Activated naive CD8-positive, alpha-beta T cell (primary cell): ENCODE results near the gene SIX3.

ENCODE experiments used
- H3K27ac Mint-ChIP-seq: one replicate; pipeline ENCODE4 v1.8.0; 2021; ENCODE audit warnings: mixed read lengths
- H3K27me3 Mint-ChIP-seq: one replicate; pipeline ENCODE4 v1.8.0; 2021; ENCODE audit warnings: mixed read lengths
- H3K36me3 Mint-ChIP-seq: one replicate; pipeline ENCODE4 v1.8.0; 2021; ENCODE audit warnings: mixed read lengths
- H3K4me1 Mint-ChIP-seq: one replicate; pipeline ENCODE4 v1.8.0; 2021; ENCODE audit warnings: low read depth, mixed read lengths
- H3K4me3 Mint-ChIP-seq: one replicate; pipeline ENCODE4 v1.8.0; 2021; ENCODE audit warnings: mild to moderate bottlenecking, mixed read lengths
- H3K9me3 Mint-ChIP-seq: one replicate; pipeline ENCODE4 v1.8.0; 2021; ENCODE audit warnings: low read depth, mixed read lengths

SIX3 gene

DNA sequence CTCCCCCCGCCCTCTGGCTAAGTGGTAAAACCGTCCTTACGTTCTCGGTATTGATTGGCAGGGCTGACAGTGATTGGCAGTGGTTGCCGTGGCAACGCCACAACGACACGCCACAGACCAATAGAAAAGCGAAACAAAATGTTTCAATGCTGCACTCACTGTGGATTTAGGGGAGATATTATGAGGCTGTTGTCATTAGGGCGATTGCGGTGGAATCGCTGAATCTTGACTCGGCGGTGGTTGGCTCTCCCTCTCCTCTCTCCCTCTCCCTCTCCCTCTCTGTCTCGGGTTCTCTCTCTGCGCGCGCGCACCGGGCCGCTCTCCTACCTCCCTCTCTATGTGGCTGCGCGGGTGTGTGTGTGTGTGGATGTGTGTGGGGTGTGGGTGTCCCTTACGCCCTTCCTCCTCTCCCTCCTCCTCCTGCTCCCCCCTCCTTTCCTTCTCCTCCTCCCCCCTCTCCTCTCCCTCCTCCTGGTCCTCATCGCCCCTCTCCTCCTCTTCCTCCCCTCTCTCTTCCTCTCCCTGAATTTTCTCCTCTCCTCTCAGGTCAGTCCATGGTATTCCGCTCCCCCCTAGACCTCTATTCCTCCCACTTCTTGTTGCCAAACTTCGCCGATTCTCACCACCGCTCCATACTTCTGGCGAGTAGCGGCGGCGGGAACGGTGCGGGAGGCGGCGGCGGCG is at the start of gene SIX3:
Gene SIX3 (plus strand): TSS at position 152 of the 684 bp plus-strand sequence. CDS start 403 bp downstream, at position 555.
- Mint-ChIP-seq H3K4me3 (peak within 1 kb of the TSS; percentile 88), H3K27ac (peak within 1 kb of the TSS; percentile 54), H3K27me3 (peaks cover 32% of the 10 kb centered on the region), H3K36me3 (no peaks in the 10 kb centered on the region), H3K9me3 (no peaks in the 10 kb centered on the region), H3K4me1 (peaks cover 44% of the 10 kb centered on the region)

DNA sequence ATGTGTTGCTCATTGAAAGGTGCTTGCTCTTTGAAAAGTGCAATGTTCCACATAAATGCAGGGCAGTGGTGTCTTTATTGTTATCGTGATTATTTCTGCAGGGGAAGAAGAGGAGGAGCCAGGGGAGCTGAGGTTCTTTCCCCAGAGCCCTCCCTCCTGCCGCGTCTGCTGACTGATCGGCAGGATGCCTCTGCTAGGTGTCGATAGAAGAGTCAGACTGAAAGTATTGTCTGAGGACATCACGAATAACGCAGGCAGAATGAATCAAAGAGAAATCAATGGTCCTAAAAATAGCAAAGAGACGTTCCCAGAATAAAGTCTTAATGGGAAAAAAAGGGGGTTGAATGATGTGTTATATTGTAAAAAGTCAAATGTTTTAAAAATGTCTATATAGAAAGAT is 47.4 kb upstream of the SIX3 start:
- Mint-ChIP-seq H3K36me3 (no peaks in the 10 kb centered on the region), H3K27ac (no peak overlapping the region), H3K4me3 (no peak overlapping the region), H3K9me3 (no peaks in the 10 kb centered on the region), H3K4me1 (no peaks in the 10 kb centered on the region), H3K27me3 (peaks cover 3% of the 10 kb centered on the region)

DNA sequence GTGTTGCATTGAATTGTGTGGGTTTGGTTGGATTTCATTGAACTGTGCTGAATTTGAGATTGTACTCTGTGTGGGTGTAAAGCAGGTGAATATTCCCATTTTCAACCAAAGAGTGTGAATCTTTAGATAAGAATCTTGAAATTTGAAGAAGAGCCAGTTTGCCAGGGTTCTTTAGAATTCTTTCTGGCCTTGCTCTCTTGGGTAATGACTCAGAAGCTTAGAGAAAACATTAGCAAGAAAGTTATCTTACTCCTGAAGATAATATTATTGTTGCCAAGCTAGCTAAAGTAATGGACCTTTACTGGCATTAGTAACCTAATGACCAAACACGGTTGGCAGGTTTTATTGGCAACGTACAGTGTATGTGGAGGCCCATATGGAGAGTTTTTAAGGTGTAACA is 46.4 kb upstream of the SIX3 start:
- H3K27me3 Mint-ChIP-seq = peaks cover 5% of the 10 kb centered on the region
- H3K4me1 Mint-ChIP-seq = no peaks in the 10 kb centered on the region
- no peaks in the 10 kb centered on the region for H3K9me3 Mint-ChIP-seq
- no peak overlapping the region for H3K27ac Mint-ChIP-seq
- no peak overlapping the region for H3K4me3 Mint-ChIP-seq
- no peaks in the 10 kb centered on the region for H3K36me3 Mint-ChIP-seq

DNA sequence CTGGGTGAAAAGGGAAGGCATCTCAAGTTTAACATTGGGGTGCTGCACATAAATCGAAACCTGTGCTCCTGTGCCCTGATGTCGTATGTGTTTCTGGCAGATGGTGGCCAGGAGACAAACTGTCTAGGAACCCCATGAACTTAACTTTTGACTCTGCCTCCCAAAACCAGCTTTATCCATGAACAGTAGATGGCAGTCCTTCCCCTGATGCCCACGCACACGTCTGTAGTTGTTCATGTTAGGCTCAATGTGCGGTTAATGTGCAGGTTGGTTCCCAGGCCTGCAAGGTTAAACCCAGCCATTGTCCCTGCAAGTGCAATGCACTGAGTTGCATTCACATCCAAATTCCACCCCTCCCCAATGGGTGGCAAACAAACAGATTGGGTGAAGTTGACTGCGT is 44.1 kb upstream of the SIX3 start:
- H3K4me3 Mint-ChIP-seq = no peak overlapping the region
- H3K27me3 Mint-ChIP-seq = peaks cover 5% of the 10 kb centered on the region
- no peaks in the 10 kb centered on the region for H3K4me1 Mint-ChIP-seq
- H3K36me3 Mint-ChIP-seq = no peaks in the 10 kb centered on the region
- no peaks in the 10 kb centered on the region for H3K9me3 Mint-ChIP-seq
- no peak overlapping the region for H3K27ac Mint-ChIP-seq

DNA sequence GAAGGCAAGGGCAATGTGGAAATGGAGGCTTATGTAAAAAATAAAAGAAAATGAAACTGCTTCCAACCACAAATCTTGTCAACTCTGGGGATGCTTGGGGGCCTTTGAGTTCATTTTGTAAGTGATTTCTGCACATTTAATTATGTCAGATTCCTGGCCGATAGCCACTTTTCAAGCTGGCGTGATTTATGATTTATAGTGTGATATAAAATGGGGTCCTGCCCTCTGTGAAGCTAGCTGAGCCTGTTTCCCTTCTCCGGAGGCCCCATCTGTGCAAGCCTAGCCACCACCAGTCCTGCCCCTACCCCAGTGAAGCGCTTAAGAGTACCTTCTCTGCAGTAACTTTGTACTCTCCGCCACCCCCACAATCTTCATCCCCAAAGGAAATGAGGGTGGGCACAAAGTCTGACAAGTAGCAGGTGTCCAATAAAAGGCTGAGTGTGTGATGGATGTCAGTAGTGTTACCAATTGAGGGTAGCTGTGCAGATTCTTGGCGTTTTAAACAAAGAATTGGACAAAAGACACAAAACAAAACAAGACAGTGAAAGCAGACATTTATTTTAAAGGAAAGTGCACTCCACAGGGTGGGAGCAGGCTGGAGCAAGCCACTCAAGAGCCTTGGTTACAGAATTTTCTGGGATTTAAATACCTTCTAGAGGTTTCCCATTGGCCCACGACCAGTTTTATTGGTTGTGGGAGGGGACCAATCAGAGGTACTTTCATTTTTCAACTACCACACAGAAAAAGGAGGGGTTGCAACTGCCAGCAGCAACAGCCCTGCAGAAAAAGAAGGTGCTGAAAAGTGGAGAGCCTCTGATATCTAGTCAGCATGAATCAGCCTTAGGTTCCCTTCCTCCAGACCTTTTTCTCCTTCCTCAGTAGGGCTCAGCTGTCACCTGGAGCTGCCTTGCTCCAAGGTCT is 39.0 kb upstream of the SIX3 start:
- Mint-ChIP-seq H3K4me3 (no peak overlapping the region), H3K27me3 (peaks cover 14% of the 10 kb centered on the region), H3K9me3 (no peaks in the 10 kb centered on the region), H3K27ac (no peak overlapping the region), H3K36me3 (no peaks in the 10 kb centered on the region), H3K4me1 (no peaks in the 10 kb centered on the region)

DNA sequence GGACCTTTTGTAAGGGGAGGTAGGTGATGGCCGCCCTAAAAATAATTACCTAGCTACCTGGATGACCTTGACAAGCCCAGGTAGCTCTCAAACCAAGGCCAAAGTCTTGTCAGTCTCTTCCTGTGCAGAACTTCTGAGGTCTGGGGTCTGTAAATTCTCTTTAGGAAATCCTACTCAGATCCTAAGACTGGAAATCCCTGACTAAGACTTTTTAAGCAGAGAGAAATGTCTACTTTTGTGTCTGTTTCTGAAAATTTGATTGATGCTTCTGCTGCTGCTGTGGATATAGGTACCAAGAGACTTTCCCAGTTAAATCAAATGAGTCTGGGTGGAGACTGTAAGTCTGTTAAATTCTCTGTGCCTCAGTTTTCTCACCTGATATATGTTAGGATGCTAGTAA is 36.9 kb upstream of the SIX3 start:
- H3K27ac Mint-ChIP-seq = no peak overlapping the region
- peaks cover 11% of the 10 kb centered on the region for H3K27me3 Mint-ChIP-seq
- H3K9me3 Mint-ChIP-seq = no peaks in the 10 kb centered on the region
- no peaks in the 10 kb centered on the region for H3K4me1 Mint-ChIP-seq
- no peaks in the 10 kb centered on the region for H3K36me3 Mint-ChIP-seq
- no peak overlapping the region for H3K4me3 Mint-ChIP-seq

DNA sequence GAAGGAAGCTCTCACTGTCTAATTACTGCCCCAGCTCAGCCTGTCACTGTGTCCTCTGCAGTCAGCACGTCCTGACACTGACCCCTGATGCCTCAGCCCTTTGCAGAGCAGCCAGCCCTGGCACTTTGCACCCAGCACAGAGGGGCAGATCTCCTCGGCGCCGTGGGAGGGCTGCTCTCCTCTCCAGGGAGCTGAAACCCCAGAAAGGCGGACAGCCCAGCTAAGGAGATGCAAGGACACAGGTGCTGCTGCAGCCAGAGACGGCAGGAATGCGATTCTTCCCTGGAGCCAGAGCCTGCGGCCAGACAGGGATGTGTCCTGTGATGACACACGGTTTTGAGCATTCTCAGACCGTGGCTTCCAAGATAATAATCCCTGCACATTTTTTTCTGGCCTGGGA is 34.5 kb upstream of the SIX3 start:
- no peak overlapping the region for H3K4me3 Mint-ChIP-seq
- H3K4me1 Mint-ChIP-seq = no peaks in the 10 kb centered on the region
- peaks cover 5% of the 10 kb centered on the region for H3K9me3 Mint-ChIP-seq
- H3K36me3 Mint-ChIP-seq = peaks cover 2% of the 10 kb centered on the region
- H3K27me3 Mint-ChIP-seq = peaks cover 17% of the 10 kb centered on the region
- H3K27ac Mint-ChIP-seq = no peak overlapping the region

DNA sequence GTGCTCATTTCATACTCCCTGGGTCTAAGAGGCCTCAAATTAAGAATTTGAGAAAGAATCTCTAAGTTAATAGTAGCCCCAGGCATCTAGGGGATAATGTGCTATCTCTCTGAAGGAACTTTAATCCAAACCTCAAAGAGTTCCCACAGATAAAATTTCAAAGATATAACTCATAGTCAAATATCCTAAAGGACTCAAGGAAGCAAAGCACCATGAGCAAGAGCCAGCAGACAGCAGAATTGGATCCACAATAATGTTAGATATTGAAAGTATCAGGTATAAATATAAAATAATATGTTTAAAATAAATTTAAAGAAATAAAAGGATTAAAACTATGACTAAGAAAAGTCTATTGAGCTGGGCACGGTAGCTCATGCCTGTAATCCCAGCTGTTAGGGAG is 31.7 kb upstream of the SIX3 start:
- H3K27me3 Mint-ChIP-seq = peaks cover 17% of the 10 kb centered on the region
- no peaks in the 10 kb centered on the region for H3K4me1 Mint-ChIP-seq
- no peak overlapping the region for H3K4me3 Mint-ChIP-seq
- peaks cover 2% of the 10 kb centered on the region for H3K36me3 Mint-ChIP-seq
- no peak overlapping the region for H3K27ac Mint-ChIP-seq
- H3K9me3 Mint-ChIP-seq = peaks cover 5% of the 10 kb centered on the region

DNA sequence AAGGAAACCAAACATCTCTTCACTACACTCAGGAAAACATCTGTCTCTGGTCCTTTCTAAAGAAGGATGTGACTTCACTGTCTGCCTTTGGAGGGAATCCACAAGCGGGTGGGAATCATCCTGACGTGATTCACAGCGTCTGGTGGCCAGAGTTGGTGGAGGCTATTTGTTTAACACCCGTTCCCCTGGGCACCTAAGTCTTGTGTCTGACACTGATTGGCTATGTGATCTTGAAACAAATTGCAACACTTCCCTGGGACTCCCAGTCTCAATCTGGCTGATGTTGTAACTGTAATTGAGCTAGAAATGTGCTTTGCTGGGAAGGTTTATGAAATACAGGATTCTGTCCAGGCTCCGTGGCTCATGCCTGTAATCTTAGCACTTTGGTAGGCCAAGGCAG is 28.8 kb upstream of the SIX3 start:
- Mint-ChIP-seq H3K36me3 (peaks cover 2% of the 10 kb centered on the region), H3K4me3 (no peak overlapping the region), H3K4me1 (no peaks in the 10 kb centered on the region), H3K27ac (no peak overlapping the region), H3K27me3 (peaks cover 15% of the 10 kb centered on the region), H3K9me3 (peaks cover 5% of the 10 kb centered on the region)

DNA sequence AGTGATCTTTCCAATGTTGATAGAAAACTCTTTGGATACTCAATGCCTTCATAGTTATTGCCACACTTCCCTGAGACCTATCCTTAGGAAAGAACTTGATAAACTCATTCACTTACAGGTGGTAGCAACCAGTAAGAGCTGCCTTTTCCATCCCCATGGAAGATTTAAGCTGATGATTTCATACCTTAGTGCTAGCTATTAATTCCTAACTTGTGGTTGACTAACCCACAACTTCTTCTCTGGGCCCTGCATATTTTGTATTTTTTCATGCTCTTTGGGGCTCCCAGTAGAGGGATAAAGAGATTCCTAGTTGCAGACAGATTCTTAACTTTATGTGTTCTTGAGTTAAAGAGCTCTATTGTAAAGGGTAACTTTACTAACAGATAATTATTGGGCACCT is 25.2 kb upstream of the SIX3 start:
- no peak overlapping the region for H3K27ac Mint-ChIP-seq
- H3K9me3 Mint-ChIP-seq = no peaks in the 10 kb centered on the region
- peaks cover 27% of the 10 kb centered on the region for H3K27me3 Mint-ChIP-seq
- no peaks in the 10 kb centered on the region for H3K36me3 Mint-ChIP-seq
- no peak overlapping the region for H3K4me3 Mint-ChIP-seq
- H3K4me1 Mint-ChIP-seq = no peaks in the 10 kb centered on the region

DNA sequence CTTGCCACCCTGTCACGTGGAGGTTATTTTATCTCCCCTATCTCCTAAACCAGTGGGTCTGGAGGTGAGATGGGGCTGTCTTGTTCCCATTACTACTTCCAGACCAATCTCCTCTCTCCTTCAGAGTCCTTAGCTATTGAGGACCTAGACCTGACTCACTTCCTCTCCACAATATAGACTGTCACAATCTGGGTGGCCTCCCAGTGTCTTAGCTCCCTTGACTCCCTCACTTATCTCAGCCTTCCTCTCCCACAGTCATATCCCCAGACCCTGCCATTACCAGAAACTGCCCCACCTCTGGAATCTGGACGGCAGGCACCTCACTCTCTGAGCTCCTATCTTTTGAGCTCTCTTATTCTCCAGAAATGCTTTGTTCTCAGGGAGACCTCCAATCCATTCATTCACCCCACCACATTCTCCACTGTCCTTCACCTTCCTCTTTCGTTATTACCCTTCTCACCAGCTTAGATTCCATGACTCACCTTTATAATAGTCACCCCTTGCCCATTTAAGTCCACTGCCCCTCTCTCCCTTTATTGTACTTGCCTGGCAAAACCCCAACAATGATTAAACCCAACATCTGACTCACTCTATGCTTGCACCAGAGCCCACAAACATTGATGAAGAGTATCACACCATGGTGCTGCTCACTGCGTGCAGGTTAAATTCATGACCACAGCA is 23.3 kb upstream of the SIX3 start:
- no peaks in the 10 kb centered on the region for H3K4me1 Mint-ChIP-seq
- no peaks in the 10 kb centered on the region for H3K9me3 Mint-ChIP-seq
- no peaks in the 10 kb centered on the region for H3K36me3 Mint-ChIP-seq
- H3K27me3 Mint-ChIP-seq = peaks cover 37% of the 10 kb centered on the region
- no peak overlapping the region for H3K27ac Mint-ChIP-seq
- no peak overlapping the region for H3K4me3 Mint-ChIP-seq

DNA sequence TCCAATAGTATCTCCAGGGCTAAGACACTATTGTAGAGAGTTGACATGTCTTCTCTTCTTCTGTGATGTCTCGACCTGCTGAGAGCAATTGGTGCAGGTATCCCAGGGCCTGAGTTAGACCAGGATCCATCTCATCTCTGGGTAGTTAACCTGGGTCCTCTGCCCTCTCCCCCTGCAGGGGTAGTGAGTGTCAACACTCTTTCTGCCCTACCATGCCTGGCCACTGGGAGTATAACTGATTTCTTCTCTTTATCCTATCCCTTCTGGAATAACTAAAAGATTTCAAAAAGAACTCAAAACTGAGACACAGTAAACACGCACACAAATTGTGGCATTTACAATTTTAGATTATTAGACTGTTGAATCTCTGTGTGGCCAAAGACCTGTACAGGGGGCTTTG is 20.8 kb upstream of the SIX3 start:
- no peak overlapping the region for H3K4me3 Mint-ChIP-seq
- H3K27me3 Mint-ChIP-seq = peaks cover 57% of the 10 kb centered on the region
- H3K36me3 Mint-ChIP-seq = no peaks in the 10 kb centered on the region
- no peak overlapping the region for H3K27ac Mint-ChIP-seq
- no peaks in the 10 kb centered on the region for H3K9me3 Mint-ChIP-seq
- no peaks in the 10 kb centered on the region for H3K4me1 Mint-ChIP-seq

DNA sequence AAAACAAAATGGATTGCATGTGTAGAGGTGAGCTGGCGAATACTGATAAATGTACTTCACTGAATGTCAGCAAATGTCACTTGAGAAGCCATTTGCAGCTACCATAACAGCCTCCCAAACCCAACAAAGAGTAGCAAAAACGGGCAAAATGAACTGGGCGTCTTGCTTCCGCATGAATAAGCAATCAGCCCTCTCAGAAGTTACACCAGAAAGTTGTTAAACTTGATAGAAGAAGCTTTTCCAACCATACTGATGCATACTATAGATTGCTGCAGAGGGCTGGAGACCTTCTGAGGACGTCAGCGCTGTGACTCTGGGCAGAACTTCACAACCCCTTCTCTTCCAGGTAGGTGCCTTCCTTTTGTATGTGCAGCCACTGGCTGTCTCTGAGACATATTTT is 18.7 kb upstream of the SIX3 start:
- Mint-ChIP-seq H3K4me3 (no peak overlapping the region), H3K4me1 (no peaks in the 10 kb centered on the region), H3K36me3 (no peaks in the 10 kb centered on the region), H3K27me3 (peaks cover 52% of the 10 kb centered on the region), H3K9me3 (no peaks in the 10 kb centered on the region), H3K27ac (no peak overlapping the region)

DNA sequence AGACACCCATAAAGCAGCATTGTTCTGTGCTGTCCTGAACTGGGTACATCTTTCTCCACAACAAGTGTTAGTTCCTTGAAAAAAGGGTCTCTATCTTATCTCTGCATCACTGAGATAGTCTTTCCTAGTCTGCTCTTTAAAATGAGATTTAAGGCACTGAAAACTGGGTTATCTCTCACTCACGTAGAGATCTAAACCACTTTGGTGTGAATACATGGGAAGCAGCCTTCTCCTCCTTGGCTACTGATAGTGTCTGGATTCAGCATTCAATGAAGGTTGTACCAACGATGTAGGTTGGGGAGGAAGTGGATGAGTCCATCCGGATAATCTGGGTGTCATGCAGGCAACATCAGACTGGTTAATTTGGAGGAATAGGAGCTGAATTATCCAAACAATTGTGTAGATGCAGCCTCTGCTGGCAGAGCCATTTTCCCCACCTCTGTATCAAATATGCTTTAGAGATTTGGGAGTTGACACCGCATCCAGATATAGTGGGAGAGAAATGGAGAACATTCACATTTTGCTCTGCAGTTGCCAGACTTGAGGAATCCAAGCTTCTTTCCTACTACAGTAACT is 15.9 kb upstream of the SIX3 start:
- Mint-ChIP-seq H3K9me3 (no peaks in the 10 kb centered on the region), H3K27ac (no peak overlapping the region), H3K27me3 (peaks cover 51% of the 10 kb centered on the region), H3K4me1 (peaks cover 12% of the 10 kb centered on the region), H3K36me3 (no peaks in the 10 kb centered on the region), H3K4me3 (no peak overlapping the region)

DNA sequence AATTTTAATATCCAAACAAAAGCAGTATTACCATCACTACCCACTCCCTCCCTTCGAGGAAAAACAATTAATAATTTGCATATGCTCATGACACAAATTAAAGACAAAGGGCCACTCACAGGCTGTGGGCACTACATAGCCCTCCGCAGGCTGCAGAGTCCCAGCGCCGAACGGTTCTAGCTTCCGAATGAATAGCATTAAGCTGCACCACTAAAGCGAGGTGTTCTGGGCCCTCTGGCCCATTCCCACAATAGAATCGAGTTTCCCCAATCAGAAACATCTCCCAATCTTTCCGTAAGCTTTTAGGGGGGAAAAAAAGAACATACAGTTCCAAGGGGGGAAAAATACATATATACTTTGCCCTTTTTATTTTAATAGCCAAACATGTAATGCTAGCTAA is 14.5 kb upstream of the SIX3 start:
- Mint-ChIP-seq H3K4me1 (peaks cover 18% of the 10 kb centered on the region), H3K4me3 (no peak overlapping the region), H3K9me3 (no peaks in the 10 kb centered on the region), H3K27ac (no peak overlapping the region), H3K36me3 (no peaks in the 10 kb centered on the region), H3K27me3 (peaks cover 51% of the 10 kb centered on the region)
